ENCODE measurements around the gene TMA16.
A peak's percentile ranks its signal among the peaks of the same experiment; 100 is the strongest.
"Not testable (repeated sequence)": the region's sequence is repeated elsewhere in the genome, so short reads cannot be mapped to it uniquely, and the experiment has no call there.

Gene TMA16

GRCh38 chr4:163494360-163495241 is at the start of gene TMA16:
TSS of gene TMA16 (plus strand) at chr4:163494690. CDS start at chr4:163494802, 112 bp downstream.
- Histone ChIP-seq H3K9me3 (ENCODE audit: control insufficient read depth, insufficient read depth, low read depth, low read length) (no peaks in the 10 kb centered on the region), H3K27me3 (ENCODE audit: control insufficient read depth, insufficient read depth, low read length) (no peaks in the 10 kb centered on the region), H3K4me3 (ENCODE audit: low read depth, low read length) (peak within 1 kb of the TSS; percentile 92), H3K27ac (ENCODE audit: low read depth, low read length) (peak within 1 kb of the TSS; percentile 97), H3K9ac (ENCODE audit: low read length) (peak within 1 kb of the TSS; percentile 99), H3K36me3 (ENCODE audit: control insufficient read depth, insufficient read depth, low read length) (peaks cover 12% of the 10 kb centered on the region), H3K4me1 (ENCODE audit: control insufficient read depth, insufficient read depth, low read length) (peaks cover 6% of the 10 kb centered on the region; the same call in 1 of the 2 replicates)

- not testable (repeated sequence) for H3K9ac ChIP-seq (ENCODE audit: low read length); H3K9me3 ChIP-seq (ENCODE audit: control insufficient read depth, insufficient read depth, low read depth, low read length); H3K4me3 ChIP-seq (ENCODE audit: low read depth, low read length); H3K27ac ChIP-seq (ENCODE audit: low read depth, low read length); H3K36me3 ChIP-seq (ENCODE audit: control insufficient read depth, insufficient read depth, low read length); H3K27me3 ChIP-seq (ENCODE audit: control insufficient read depth, insufficient read depth, low read length); H3K4me1 ChIP-seq (ENCODE audit: control insufficient read depth, insufficient read depth, low read length)
Measured at GRCh38 chr4:163447023-163447422, 47.5 kb upstream of the TMA16 start.

GRCh38 chr4:163447481-163447880 is 47.0 kb upstream of the TMA16 start:
- Histone ChIP-seq H3K4me1 (ENCODE audit: control insufficient read depth, insufficient read depth, low read length) (peaks cover 3% of the 10 kb centered on the region; the same call in 1 of the 2 replicates), H3K27ac (ENCODE audit: low read depth, low read length) (no peak overlapping the region), H3K4me3 (ENCODE audit: low read depth, low read length) (no peak overlapping the region), H3K9ac (ENCODE audit: low read length) (no peak overlapping the region), H3K36me3 (ENCODE audit: control insufficient read depth, insufficient read depth, low read length) (no peaks in the 10 kb centered on the region), H3K27me3 (ENCODE audit: control insufficient read depth, insufficient read depth, low read length) (no peaks in the 10 kb centered on the region), H3K9me3 (ENCODE audit: control insufficient read depth, insufficient read depth, low read depth, low read length) (no peaks in the 10 kb centered on the region)

GRCh38 chr4:163448540-163449203 is 45.8 kb upstream of the TMA16 start:
- no peaks in the 10 kb centered on the region for H3K27me3 ChIP-seq (ENCODE audit: control insufficient read depth, insufficient read depth, low read length)
- H3K9ac ChIP-seq (ENCODE audit: low read length): no peak overlapping the region
- no peak overlapping the region for H3K4me3 ChIP-seq (ENCODE audit: low read depth, low read length)
- H3K9me3 ChIP-seq (ENCODE audit: control insufficient read depth, insufficient read depth, low read depth, low read length): no peaks in the 10 kb centered on the region
- H3K36me3 ChIP-seq (ENCODE audit: control insufficient read depth, insufficient read depth, low read length): no peaks in the 10 kb centered on the region
- no peak overlapping the region for H3K27ac ChIP-seq (ENCODE audit: low read depth, low read length)
- H3K4me1 ChIP-seq (ENCODE audit: control insufficient read depth, insufficient read depth, low read length): peaks cover 3% of the 10 kb centered on the region; the same call in 1 of the 2 replicates

- H3K9me3 ChIP-seq (ENCODE audit: control insufficient read depth, insufficient read depth, low read depth, low read length): no peaks in the 10 kb centered on the region
- no peak overlapping the region for H3K9ac ChIP-seq (ENCODE audit: low read length)
- no peaks in the 10 kb centered on the region for H3K27me3 ChIP-seq (ENCODE audit: control insufficient read depth, insufficient read depth, low read length)
- no peaks in the 10 kb centered on the region for H3K4me1 ChIP-seq (ENCODE audit: control insufficient read depth, insufficient read depth, low read length)
- no peaks in the 10 kb centered on the region for H3K36me3 ChIP-seq (ENCODE audit: control insufficient read depth, insufficient read depth, low read length)
- no peak overlapping the region for H3K4me3 ChIP-seq (ENCODE audit: low read depth, low read length)
- H3K27ac ChIP-seq (ENCODE audit: low read depth, low read length): no peak overlapping the region
Measured at GRCh38 chr4:163462556-163462955, 31.9 kb upstream of the TMA16 start.

- Histone ChIP-seq H3K27ac (ENCODE audit: low read depth, low read length) (no peak overlapping the region), H3K36me3 (ENCODE audit: control insufficient read depth, insufficient read depth, low read length) (no peaks in the 10 kb centered on the region), H3K9me3 (ENCODE audit: control insufficient read depth, insufficient read depth, low read depth, low read length) (no peaks in the 10 kb centered on the region), H3K4me1 (ENCODE audit: control insufficient read depth, insufficient read depth, low read length) (no peaks in the 10 kb centered on the region), H3K4me3 (ENCODE audit: low read depth, low read length) (no peak overlapping the region), H3K27me3 (ENCODE audit: control insufficient read depth, insufficient read depth, low read length) (no peaks in the 10 kb centered on the region), H3K9ac (ENCODE audit: low read length) (no peak overlapping the region)
Measured at GRCh38 chr4:163467082-163467770, 27.3 kb upstream of the TMA16 start.

GRCh38 chr4:163470391-163470790 is 24.1 kb upstream of the TMA16 start:
- Histone ChIP-seq H3K4me1 (ENCODE audit: control insufficient read depth, insufficient read depth, low read length) (no peaks in the 10 kb centered on the region), H3K9ac (ENCODE audit: low read length) (no peak overlapping the region), H3K27me3 (ENCODE audit: control insufficient read depth, insufficient read depth, low read length) (no peaks in the 10 kb centered on the region), H3K4me3 (ENCODE audit: low read depth, low read length) (no peak overlapping the region), H3K9me3 (ENCODE audit: control insufficient read depth, insufficient read depth, low read depth, low read length) (no peaks in the 10 kb centered on the region), H3K27ac (ENCODE audit: low read depth, low read length) (no peak overlapping the region), H3K36me3 (ENCODE audit: control insufficient read depth, insufficient read depth, low read length) (no peaks in the 10 kb centered on the region)

- no peaks in the 10 kb centered on the region for H3K27me3 ChIP-seq (ENCODE audit: control insufficient read depth, insufficient read depth, low read length)
- no peak overlapping the region for H3K9ac ChIP-seq (ENCODE audit: low read length)
- H3K9me3 ChIP-seq (ENCODE audit: control insufficient read depth, insufficient read depth, low read depth, low read length): no peaks in the 10 kb centered on the region
- H3K36me3 ChIP-seq (ENCODE audit: control insufficient read depth, insufficient read depth, low read length): no peaks in the 10 kb centered on the region
- H3K27ac ChIP-seq (ENCODE audit: low read depth, low read length): no peak overlapping the region
- no peaks in the 10 kb centered on the region for H3K4me1 ChIP-seq (ENCODE audit: control insufficient read depth, insufficient read depth, low read length)
- H3K4me3 ChIP-seq (ENCODE audit: low read depth, low read length): no peak overlapping the region
Measured at GRCh38 chr4:163473130-163473529, 21.4 kb upstream of the TMA16 start.

GRCh38 chr4:163473576-163473975 is 20.9 kb upstream of the TMA16 start, which contains the start of gene TKTL2:
TSS of gene TKTL2 (minus strand) at chr4:163473754. CDS start at chr4:163473734, 20 bp downstream.
- Histone ChIP-seq H3K4me3 (ENCODE audit: low read depth, low read length) (no peak within 1 kb of the TSS), H3K9me3 (ENCODE audit: control insufficient read depth, insufficient read depth, low read depth, low read length) (no peaks in the 10 kb centered on the region), H3K27me3 (ENCODE audit: control insufficient read depth, insufficient read depth, low read length) (no peaks in the 10 kb centered on the region), H3K4me1 (ENCODE audit: control insufficient read depth, insufficient read depth, low read length) (no peaks in the 10 kb centered on the region), H3K9ac (ENCODE audit: low read length) (no peak within 1 kb of the TSS), H3K27ac (ENCODE audit: low read depth, low read length) (no peak within 1 kb of the TSS), H3K36me3 (ENCODE audit: control insufficient read depth, insufficient read depth, low read length) (no peaks in the 10 kb centered on the region)

GRCh38 chr4:163474027-163474426 is 20.5 kb upstream of the TMA16 start:
- no peak overlapping the region for H3K4me3 ChIP-seq (ENCODE audit: low read depth, low read length)
- H3K9me3 ChIP-seq (ENCODE audit: control insufficient read depth, insufficient read depth, low read depth, low read length): no peaks in the 10 kb centered on the region
- no peak overlapping the region for H3K9ac ChIP-seq (ENCODE audit: low read length)
- H3K27ac ChIP-seq (ENCODE audit: low read depth, low read length): no peak overlapping the region
- no peaks in the 10 kb centered on the region for H3K36me3 ChIP-seq (ENCODE audit: control insufficient read depth, insufficient read depth, low read length)
- no peaks in the 10 kb centered on the region for H3K4me1 ChIP-seq (ENCODE audit: control insufficient read depth, insufficient read depth, low read length)
- H3K27me3 ChIP-seq (ENCODE audit: control insufficient read depth, insufficient read depth, low read length): no peaks in the 10 kb centered on the region
